Aorta (tissue), 5 donors: ENCODE results near the gene LRRC8E. TPM values are rescaled to one million over a fixed set of nuclear protein-coding genes. Genes with fewer than 3 reads are reported as not detected.
"Not testable (repeated sequence)": the region's sequence is repeated elsewhere in the genome, so short reads cannot be mapped to it uniquely, and the experiment has no call there.

Experiments used
- ATAC-seq: fragments of 200-7000 bp; cut with Tn5 transposase; one replicate; pipeline ENCODE4 v1.9.1; 2022; ENCODE audit warnings: moderate library complexity; ENCODE audit not compliant: low FRiP score
- DNase-seq, 2 donors: peaks; one replicate each; pipeline ENCODE4 v3.0.0-alpha.2; 2020
- H3K27ac ChIP-seq, 2 donors: one replicate each; pipeline ENCODE4 v1.5.1; 2013; ENCODE audit warnings: low read length in 2 of 2, mild to moderate bottlenecking in 2 of 2, moderate library complexity in 2 of 2, control low read depth in 1 of 2, inconsistent platforms in 1 of 2, low read depth in 1 of 2
- H3K27me3 ChIP-seq, 2 donors: one replicate each; pipeline ENCODE4 v1.6.1; 2013; ENCODE audit warnings: control low read depth in 1 of 2, low read length in 1 of 2, mild to moderate bottlenecking in 1 of 2, moderate library complexity in 1 of 2; ENCODE audit not compliant: insufficient read depth in 2 of 2, control insufficient read depth in 1 of 2
- H3K36me3 ChIP-seq, 2 donors: one replicate each; pipeline ENCODE4 v1.6.1; 2013; ENCODE audit warnings: control low read depth in 1 of 2, low read length in 1 of 2, mild to moderate bottlenecking in 1 of 2; ENCODE audit not compliant: insufficient read depth in 2 of 2, control insufficient read depth in 1 of 2
- H3K4me1 ChIP-seq, 2 donors: one replicate each; pipeline ENCODE4 v1.6.1; 2013; ENCODE audit warnings: low read length in 2 of 2, control low read depth in 1 of 2, mild to moderate bottlenecking in 1 of 2, moderate library complexity in 1 of 2; ENCODE audit not compliant: insufficient read depth in 2 of 2, control insufficient read depth in 1 of 2
- H3K4me3 ChIP-seq, 2 donors: one replicate each; pipeline ENCODE4 v1.5.1; 2013; ENCODE audit warnings: low read length in 2 of 2, control low read depth in 1 of 2, mild to moderate bottlenecking in 1 of 2
- H3K9me3 ChIP-seq: one replicate; pipeline ENCODE4 v1.6.1; 2013; ENCODE audit warnings: mild to moderate bottlenecking, low read length; ENCODE audit not compliant: control insufficient read depth
- WGBS, 2 donors: extraction: QIAGEN DNeasy Blood & Tissue Kit; methylation state at CpG; one replicate each; pipeline ENCODE4 v1.1.7; 2013; 5-methylcytosine and 5-hydroxymethylcytosine counted together
- intact Hi-C, 2 donors: fragments of 100-400 bp; cut with DNase I; formaldehyde crosslinking; loops; one replicate each; pipeline versions ENCODE4 v1.14.2 to v1.15.0; 2022
- polyA plus RNA-seq, 2 donors: library from polyadenylated mRNA; stranded (reverse); fragments of 200-250 nt; gene quantifications; one replicate each; pipeline ENCODE4 v1.2.3, GENCODE V29; 2013
- total RNA-seq, 2 donors: library from RNA; stranded (reverse); fragmentation: NEBNext Ultra II Directional; extraction: Animal tissue kit (Norgen Biotek cat#: 25700); gene quantifications; one replicate each; pipeline ENCODE4 v1.2.1, GENCODE V29; 2021
- donor health status: healthy with polysubstance abuse.
- donor health status: Bipolar disorder and iron deficiency.
- donor health status: DM: no; HTN: no; CAD: no.
- donor health status: DM: no; HTN: no; CAD: no.
- donor health status: DM: yes; HTN: yes; CAD: no.

The LRRC8E gene
- total and polyA plus RNA-seq, 4 donors, result 0.60 TPM; not detected in 3

GRCh38 chr19:7858109-7858770, 30.1 kb upstream of the LRRC8E start:
- peaks cover 0 to 2% of the 10 kb centered on the region in 2 donors for H3K36me3 ChIP-seq
- DNase-seq, result no peak
- 76 to 79% methylated on average over 19 to 29 of the region's 29 CpGs for WGBS, 2 donors

GRCh38 chr19:7859087-7859486, 29.2 kb upstream of the LRRC8E start:
- not testable (repeated sequence) for H3K9me3 ChIP-seq, DNase-seq, H3K4me1 ChIP-seq, H3K27ac ChIP-seq, H3K36me3 ChIP-seq, ATAC-seq, H3K4me3 ChIP-seq, H3K27me3 ChIP-seq
- intact Hi-C loops, result loop anchor here (10.0 kb wide), 1 partner anchor 146 kb away; the partner anchor contains the start of gene ELAVL1 (in 2 of the 2)
- 96 to 99% methylated on average over 7 to 8 of the region's 8 CpGs for WGBS, 2 donors

More at GRCh38 chr19:7858109-7858770, 30.1 kb upstream of the LRRC8E start:
- ATAC-seq, result no peak
- Histone ChIP-seq H3K9me3 (no peaks in the 10 kb centered on the region), H3K27ac (no peak overlapping the region), H3K4me3 (no peak overlapping the region), H3K27me3 (no peaks in the 10 kb centered on the region), H3K4me1 (no peaks in the 10 kb centered on the region)
- intact Hi-C loops, result loop anchor here (10.0 kb wide), 1 partner anchor 147 kb away; the partner anchor contains the start of gene ELAVL1 (in 2 of the 2)

GRCh38 chr19:7859831-7860713, 28.2 kb upstream of the LRRC8E start:
- no peak for DNase-seq
- no peaks in the 10 kb centered on the region for H3K27me3 ChIP-seq
- 91 to 92% methylated on average over 21 to 22 of the region's 22 CpGs for WGBS, 2 donors
- H3K9me3 ChIP-seq, result no peaks in the 10 kb centered on the region
- no peak overlapping the region for H3K4me3 ChIP-seq
- no peaks in the 10 kb centered on the region for H3K4me1 ChIP-seq
- no peak overlapping the region for H3K27ac ChIP-seq
- intact Hi-C loops, result loop anchor here (10.0 kb wide), 1 partner anchor 145 kb away; the partner anchor contains the start of gene ELAVL1 (in 2 of the 2)
- no peak for ATAC-seq
- H3K36me3 ChIP-seq, result peaks cover 0 to 2% of the 10 kb centered on the region in 2 donors

- peaks cover 0 to 2% of the 10 kb centered on the region in 2 donors for H3K36me3 ChIP-seq
- no peak overlapping the region for H3K27ac ChIP-seq
- H3K4me1 ChIP-seq, result no peaks in the 10 kb centered on the region
- DNase-seq (no peak), ATAC-seq (no peak)
- WGBS, 2 donors, result 82 to 84% methylated on average over 12 to 14 of the region's 14 CpGs
- no peak overlapping the region for H3K4me3 ChIP-seq
- intact Hi-C loops, result no loop called here
- no peaks in the 10 kb centered on the region for H3K27me3 ChIP-seq
- H3K9me3 ChIP-seq, result no peaks in the 10 kb centered on the region
Measured at GRCh38 chr19:7860714-7861618, 27.3 kb upstream of the LRRC8E start.

- no peaks in the 10 kb centered on the region for H3K9me3 ChIP-seq
- no peak for DNase-seq
- H3K4me3 ChIP-seq, result no peak overlapping the region
- H3K4me1 ChIP-seq, result no peaks in the 10 kb centered on the region
- no peak for ATAC-seq
- H3K27me3 ChIP-seq, result no peaks in the 10 kb centered on the region
- WGBS, 2 donors, result 81 to 85% methylated on average over 53 to 63 of the region's 63 CpGs
- H3K36me3 ChIP-seq, result peaks cover 0 to 2% of the 10 kb centered on the region in 2 donors
- no peak overlapping the region for H3K27ac ChIP-seq
- intact Hi-C loops, result no loop called here
Measured at GRCh38 chr19:7861619-7862412, 26.5 kb upstream of the LRRC8E start.

GRCh38 chr19:7862413-7862951, 25.8 kb upstream of the LRRC8E start:
- Histone ChIP-seq H3K36me3 (peaks cover 0 to 2% of the 10 kb centered on the region in 2 donors), H3K4me1 (no peaks in the 10 kb centered on the region), H3K9me3 (no peaks in the 10 kb centered on the region), H3K4me3 (no peak overlapping the region), H3K27me3 (no peaks in the 10 kb centered on the region), H3K27ac (no peak overlapping the region)
- WGBS, 2 donors, result 28 to 35% methylated on average over 14 to 67 of the region's 67 CpGs
- DNase-seq (no peak), ATAC-seq (no peak)
- intact Hi-C loops, result no loop called here

- DNase-seq, result no peak
- intact Hi-C loops, result no loop called here
Measured at GRCh38 chr19:7863157-7863970, 24.9 kb upstream of the LRRC8E start.

More at GRCh38 chr19:7863157-7863970, 24.9 kb upstream of the LRRC8E start:
- no peak for ATAC-seq
- no peaks in the 10 kb centered on the region for H3K4me1 ChIP-seq
- no peaks in the 10 kb centered on the region for H3K27me3 ChIP-seq
- no peak overlapping the region for H3K27ac ChIP-seq
- no peaks in the 10 kb centered on the region for H3K9me3 ChIP-seq
- peaks cover 0 to 2% of the 10 kb centered on the region in 2 donors for H3K36me3 ChIP-seq
- H3K4me3 ChIP-seq, result no peak overlapping the region
- WGBS, 2 donors, result 88 to 90% methylated on average over 80 to 83 of the region's 83 CpGs
